ENCODE measurements around the gene RNF130. TPM values are rescaled to one million over a fixed set of nuclear protein-coding genes. Genes with fewer than 3 reads are reported as not detected.

RNF130 gene
- 7.6 and 7.7 TPM in 2 replicates for total RNA-seq

DNA sequence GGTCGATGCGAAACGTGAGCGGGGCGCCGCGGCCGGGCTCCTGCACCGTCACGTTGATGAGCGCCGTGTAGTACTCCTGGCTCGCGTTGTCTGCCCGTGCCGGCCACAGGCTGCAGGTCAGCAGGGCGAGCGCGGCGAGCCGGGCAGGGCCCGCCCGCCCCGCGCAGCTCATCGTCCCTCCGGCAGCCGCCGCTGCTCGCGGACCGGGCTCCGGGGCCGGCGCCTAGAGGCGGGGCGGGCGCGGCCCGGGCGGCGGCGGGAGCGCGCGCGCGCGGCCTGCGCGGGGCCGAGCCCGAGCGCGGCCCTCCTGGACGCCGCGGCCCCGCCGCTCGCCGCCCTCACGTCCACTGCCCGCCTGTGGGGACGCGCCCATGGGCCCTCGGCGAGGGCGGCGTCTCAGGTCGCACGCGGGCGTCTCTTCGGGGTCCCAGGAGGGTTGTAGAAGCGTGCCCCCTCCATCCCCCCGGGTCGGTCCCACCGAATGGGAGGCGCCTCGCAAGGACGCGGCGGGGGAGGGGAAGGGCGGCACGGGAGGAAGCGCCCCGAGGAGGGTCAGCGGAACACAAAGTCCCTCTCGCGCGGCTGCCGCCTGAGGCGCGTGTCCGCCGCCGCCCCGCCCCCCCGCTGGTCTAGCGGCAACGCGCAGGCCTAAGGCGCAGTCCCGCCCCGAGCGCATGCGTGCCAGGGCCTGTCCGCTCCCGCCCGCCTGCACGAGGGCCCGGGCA is at the start of gene RNF130:
Gene RNF130 (minus strand): TSS at position 229 of the 725 bp plus-strand sequence. CDS start 57 bp downstream, at position 172.
- Mint-ChIP-seq H3K4me3 (peak within 1 kb of the TSS; percentile 82), H3K36me3 (ENCODE audit: low read depth) (peaks cover 5% of the 10 kb centered on the region), H3K27ac (peak within 1 kb of the TSS; percentile 50), H3K4me1 (ENCODE audit: low read depth) (peaks cover 5% of the 10 kb centered on the region), H3K9me3 (peaks cover 12% of the 10 kb centered on the region), H3K27me3 (ENCODE audit: insufficient read depth) (peaks cover 39% of the 10 kb centered on the region)
- intact Hi-C loops (cut with micrococcal nuclease): loop anchor here (1.0 to 5.0 kb wide), 9 partner anchors 19 to 1444 kb away; partner anchors contain the start of genes CLK4, MAPK9, MRNIP and RUFY1
- peak; percentile 76 for DNase-seq (ENCODE audit: low spot score)

GRCh38 chr5:180120237-180121101 is 48.9 kb upstream of the RNF130 start:
- peaks cover 1% of the 10 kb centered on the region for H3K27me3 Mint-ChIP-seq (ENCODE audit: insufficient read depth)
- no peaks in the 10 kb centered on the region for H3K9me3 Mint-ChIP-seq
- H3K4me1 Mint-ChIP-seq (ENCODE audit: low read depth): no peaks in the 10 kb centered on the region
- DNase-seq (ENCODE audit: low spot score): no peak
- intact Hi-C loops (cut with micrococcal nuclease): no loop called here
- H3K27ac Mint-ChIP-seq: no peak overlapping the region
- no peaks in the 10 kb centered on the region for H3K36me3 Mint-ChIP-seq (ENCODE audit: low read depth)
- H3K4me3 Mint-ChIP-seq: no peak overlapping the region

- H3K4me3 Mint-ChIP-seq: no peak overlapping the region
- H3K27me3 Mint-ChIP-seq (ENCODE audit: insufficient read depth): peaks cover 1% of the 10 kb centered on the region
- no peaks in the 10 kb centered on the region for H3K36me3 Mint-ChIP-seq (ENCODE audit: low read depth)
- no peak overlapping the region for H3K27ac Mint-ChIP-seq
- intact Hi-C loops (cut with micrococcal nuclease): no loop called here
- DNase-seq (ENCODE audit: low spot score): no peak
- no peaks in the 10 kb centered on the region for H3K4me1 Mint-ChIP-seq (ENCODE audit: low read depth)
- no peaks in the 10 kb centered on the region for H3K9me3 Mint-ChIP-seq
Observed at GRCh38 chr5:180119903-180120236, 48.3 kb upstream of the RNF130 start.

DNA sequence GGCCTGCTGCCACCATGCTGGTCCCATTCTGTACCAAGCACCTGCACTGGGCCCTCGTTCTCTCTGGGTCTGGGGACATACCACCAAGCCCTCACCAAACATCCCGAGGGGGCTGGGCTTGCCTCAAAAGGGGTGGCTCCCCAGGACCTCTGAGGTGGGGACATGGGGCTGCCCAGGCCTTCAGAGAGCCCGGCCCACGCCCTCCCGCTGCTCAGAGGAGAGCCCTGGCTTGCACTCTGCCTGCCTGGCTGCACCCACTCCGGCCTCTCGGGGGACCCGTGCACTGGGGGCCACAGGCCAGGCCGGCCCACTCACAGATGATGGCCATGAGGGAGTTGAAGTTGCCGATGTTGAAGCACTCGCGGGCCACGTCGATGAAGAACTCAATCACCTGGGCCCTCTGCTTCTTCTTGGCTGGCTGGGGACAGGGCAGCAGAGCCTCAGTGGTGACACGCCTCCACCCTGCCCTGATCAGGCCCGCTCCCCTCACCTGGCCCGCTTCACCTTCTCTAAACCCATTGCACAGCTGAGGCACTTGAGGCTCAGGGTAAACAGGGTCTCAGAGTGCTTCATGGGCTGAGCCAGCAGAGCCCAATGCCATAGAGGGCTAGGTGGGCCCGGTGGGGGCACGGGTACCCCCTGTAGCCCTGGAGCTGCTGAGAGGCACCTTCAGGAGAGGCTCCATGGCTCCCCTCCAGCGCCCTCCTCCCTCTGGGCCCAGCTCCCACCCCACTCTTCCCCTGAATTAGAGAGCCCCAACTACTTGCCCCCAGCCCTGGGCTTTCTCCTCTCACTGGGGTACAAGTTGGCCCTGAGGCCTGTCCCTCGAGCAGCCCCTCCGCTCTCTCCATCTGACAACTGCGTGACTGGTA is 47.7 kb upstream of the RNF130 start:
- no peak for DNase-seq (ENCODE audit: low spot score)
- intact Hi-C loops (cut with micrococcal nuclease): no loop called here
- no peaks in the 10 kb centered on the region for H3K4me1 Mint-ChIP-seq (ENCODE audit: low read depth)
- peaks cover 1% of the 10 kb centered on the region for H3K27me3 Mint-ChIP-seq (ENCODE audit: insufficient read depth)
- no peaks in the 10 kb centered on the region for H3K9me3 Mint-ChIP-seq
- H3K4me3 Mint-ChIP-seq: no peak overlapping the region
- H3K36me3 Mint-ChIP-seq (ENCODE audit: low read depth): no peaks in the 10 kb centered on the region
- H3K27ac Mint-ChIP-seq: no peak overlapping the region

DNA sequence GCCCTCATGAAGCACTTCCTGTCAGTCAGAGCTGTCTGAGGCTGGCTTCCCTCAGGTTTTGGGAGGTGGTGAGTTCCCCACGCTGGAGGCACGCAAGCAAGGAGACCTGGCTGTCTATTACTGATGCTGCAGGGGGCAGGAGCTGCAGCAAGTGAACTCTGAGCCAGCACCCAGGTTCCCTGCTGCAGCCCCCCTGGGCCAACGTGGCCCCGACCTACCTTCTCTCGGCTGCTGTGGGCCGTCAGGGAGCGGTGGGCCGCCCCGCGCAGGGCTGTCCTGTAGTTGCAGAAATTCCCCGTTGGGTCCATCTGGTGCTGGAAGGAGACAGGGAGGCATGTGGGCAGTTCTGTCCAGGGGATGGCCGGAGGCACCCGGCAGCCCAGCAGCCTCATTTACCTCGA is 46.8 kb upstream of the RNF130 start:
- H3K4me3 Mint-ChIP-seq: no peak overlapping the region
- no peaks in the 10 kb centered on the region for H3K9me3 Mint-ChIP-seq
- DNase-seq (ENCODE audit: low spot score): no peak
- intact Hi-C loops (cut with micrococcal nuclease): no loop called here
- no peaks in the 10 kb centered on the region for H3K36me3 Mint-ChIP-seq (ENCODE audit: low read depth)
- no peak overlapping the region for H3K27ac Mint-ChIP-seq
- no peaks in the 10 kb centered on the region for H3K27me3 Mint-ChIP-seq (ENCODE audit: insufficient read depth)
- no peaks in the 10 kb centered on the region for H3K4me1 Mint-ChIP-seq (ENCODE audit: low read depth)

DNA sequence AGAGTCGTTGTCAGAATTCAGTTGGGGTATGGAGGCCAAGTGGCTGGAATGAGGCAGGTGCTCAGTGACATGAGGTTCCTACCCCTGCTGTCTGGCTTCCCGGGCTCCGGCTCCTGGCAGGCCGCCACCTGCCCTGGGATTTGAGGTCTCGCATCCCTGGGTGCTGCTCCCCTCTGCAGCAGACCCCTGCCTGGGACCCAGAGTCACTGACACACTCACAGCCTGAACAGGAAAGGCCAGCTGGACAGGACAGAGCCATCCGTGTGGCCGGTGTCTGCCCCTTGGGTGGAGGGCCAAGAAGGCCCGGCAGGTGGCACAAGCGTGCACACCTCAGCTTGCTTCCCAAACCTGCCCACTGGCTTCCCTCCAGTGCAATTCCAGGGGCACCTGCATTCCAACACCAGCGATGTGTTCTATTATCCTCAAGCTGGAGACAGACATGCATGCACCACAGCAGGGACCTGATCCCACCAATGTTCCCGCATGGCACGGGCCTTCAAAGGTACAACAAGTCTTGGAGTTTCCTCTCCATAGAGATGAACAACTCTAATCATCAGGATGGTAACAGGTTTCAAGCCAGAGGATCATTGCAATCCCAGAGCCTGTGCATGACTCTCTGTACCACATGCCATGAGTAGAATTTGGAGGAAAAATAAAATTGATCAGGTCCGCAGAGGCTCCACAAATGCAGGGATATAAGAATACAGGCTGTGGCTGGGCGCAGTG is 45.6 kb upstream of the RNF130 start:
- no peak overlapping the region for H3K27ac Mint-ChIP-seq
- H3K27me3 Mint-ChIP-seq (ENCODE audit: insufficient read depth): no peaks in the 10 kb centered on the region
- no peak for DNase-seq (ENCODE audit: low spot score)
- H3K4me1 Mint-ChIP-seq (ENCODE audit: low read depth): no peaks in the 10 kb centered on the region
- no peaks in the 10 kb centered on the region for H3K36me3 Mint-ChIP-seq (ENCODE audit: low read depth)
- no peaks in the 10 kb centered on the region for H3K9me3 Mint-ChIP-seq
- no peak overlapping the region for H3K4me3 Mint-ChIP-seq
- intact Hi-C loops (cut with micrococcal nuclease): no loop called here

- intact Hi-C loops (cut with micrococcal nuclease): no loop called here
- Mint-ChIP-seq H3K4me1 (ENCODE audit: low read depth) (no peaks in the 10 kb centered on the region), H3K27me3 (ENCODE audit: insufficient read depth) (no peaks in the 10 kb centered on the region), H3K9me3 (no peaks in the 10 kb centered on the region), H3K4me3 (no peak overlapping the region), H3K36me3 (ENCODE audit: low read depth) (no peaks in the 10 kb centered on the region), H3K27ac (no peak overlapping the region)
- no peak for DNase-seq (ENCODE audit: low spot score)
Observed at GRCh38 chr5:180116077-180116999, 44.8 kb upstream of the RNF130 start.

- no peak for DNase-seq (ENCODE audit: low spot score)
- intact Hi-C loops (cut with micrococcal nuclease): no loop called here
- Mint-ChIP-seq H3K9me3 (no peaks in the 10 kb centered on the region), H3K4me1 (ENCODE audit: low read depth) (no peaks in the 10 kb centered on the region), H3K4me3 (no peak overlapping the region), H3K27me3 (ENCODE audit: insufficient read depth) (no peaks in the 10 kb centered on the region), H3K27ac (no peak overlapping the region), H3K36me3 (ENCODE audit: low read depth) (no peaks in the 10 kb centered on the region)
Observed at GRCh38 chr5:180115326-180116076, 43.9 kb upstream of the RNF130 start.

GRCh38 chr5:180114304-180115003 is 42.9 kb upstream of the RNF130 start:
- Mint-ChIP-seq H3K27me3 (ENCODE audit: insufficient read depth) (no peaks in the 10 kb centered on the region), H3K4me1 (ENCODE audit: low read depth) (no peaks in the 10 kb centered on the region), H3K9me3 (no peaks in the 10 kb centered on the region), H3K27ac (no peak overlapping the region), H3K36me3 (ENCODE audit: low read depth) (no peaks in the 10 kb centered on the region), H3K4me3 (no peak overlapping the region)
- DNase-seq (ENCODE audit: low spot score): no peak
- intact Hi-C loops (cut with micrococcal nuclease): no loop called here

DNA sequence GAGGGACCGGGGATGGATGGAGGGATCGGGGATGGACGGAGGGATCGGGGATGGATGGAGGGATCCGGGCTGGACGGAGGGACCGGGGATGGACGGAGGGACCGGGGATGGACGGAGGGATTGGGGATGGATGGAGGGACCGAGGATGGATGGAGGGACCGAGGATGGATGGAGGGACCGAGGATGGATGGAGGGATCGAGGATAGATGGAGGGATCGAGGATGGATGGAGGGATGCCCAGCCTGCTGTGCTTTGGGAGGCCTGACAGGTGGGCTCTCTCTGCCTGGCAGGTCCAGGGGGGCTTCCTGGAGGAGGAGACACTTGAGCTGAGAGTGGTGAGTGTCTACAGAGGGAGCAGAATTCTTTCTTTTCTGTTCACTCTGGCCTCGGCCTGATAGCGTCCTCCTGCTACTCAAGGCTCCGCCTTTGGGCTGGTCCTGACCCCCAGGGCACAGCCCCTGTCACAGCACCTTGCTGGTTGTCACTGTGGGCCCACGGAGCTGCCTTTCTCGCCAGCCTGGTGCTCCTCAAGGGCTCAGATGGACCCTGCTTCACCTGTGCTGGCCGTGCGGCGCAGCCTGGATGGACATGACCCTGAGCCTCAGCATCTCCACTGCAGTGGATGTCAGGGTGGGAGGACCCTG is 42.2 kb upstream of the RNF130 start:
- no peaks in the 10 kb centered on the region for H3K27me3 Mint-ChIP-seq (ENCODE audit: insufficient read depth)
- DNase-seq (ENCODE audit: low spot score): no peak
- no peak overlapping the region for H3K4me3 Mint-ChIP-seq
- intact Hi-C loops (cut with micrococcal nuclease): no loop called here
- no peaks in the 10 kb centered on the region for H3K4me1 Mint-ChIP-seq (ENCODE audit: low read depth)
- H3K36me3 Mint-ChIP-seq (ENCODE audit: low read depth): no peaks in the 10 kb centered on the region
- no peaks in the 10 kb centered on the region for H3K9me3 Mint-ChIP-seq
- no peak overlapping the region for H3K27ac Mint-ChIP-seq
